Naive thymus-derived CD4-positive, alpha-beta T cell (primary cell): ENCODE data around the gene IL4I1. TPM values are rescaled to one million over a fixed set of nuclear protein-coding genes. Genes with fewer than 3 reads are reported as not detected.

ENCODE experiments used
- ATAC-seq: fragments of 150-1000 bp; cut with Tn5 transposase; 2 replicates; pipeline ENCODE4 v1.10.0; 2021; ENCODE audit warnings: mild to moderate bottlenecking, moderate library complexity
- CTCF ChIA-PET: fragments of 350-600 bp; sonication (Branson Sonifier 250); formaldehyde crosslinking; loops from one replicate; lab custom pipeline; 2021; ENCODE audit warnings: antibody characterized with exemption; lab: Charles Lee
- POLR2A ChIA-PET: fragments of 350-600 bp; sonication (Branson Sonifier 250); formaldehyde crosslinking; loops from one replicate; lab custom pipeline; 2021; ENCODE audit warnings: antibody characterized with exemption, inconsistent platforms; lab: Charles Lee
- DNase-seq, 9 donors: peaks; one replicate each; pipeline versions ENCODE4 v3.0.0 to v3.0.0-alpha.2; 2020 to 2022; ENCODE audit warnings: mixed read lengths in 1 of 9
- H3K27ac ChIP-seq: one replicate; pipeline ENCODE4 v1.7.0; 2013; ENCODE audit warnings: mild to moderate bottlenecking, low read depth, low read length, moderate library complexity
- H3K27me3 ChIP-seq, 2 donors: one replicate each; pipeline ENCODE4 v1.7.0; 2013; ENCODE audit warnings: low read length in 2 of 2, mild to moderate bottlenecking in 2 of 2, moderate library complexity in 2 of 2; ENCODE audit not compliant: control insufficient read depth in 2 of 2, insufficient read depth in 2 of 2
- H3K36me3 ChIP-seq, 3 experiments: 1 replicate in 2 of 3; 2 replicates in 1 of 3; pipeline ENCODE4 v1.7.0; 2013; ENCODE audit warnings: low read length in 3 of 3, mild to moderate bottlenecking in 3 of 3, moderate library complexity in 1 of 3; ENCODE audit not compliant: insufficient read depth in 3 of 3, control insufficient read depth in 2 of 3
- H3K4me1 ChIP-seq, 2 donors: one replicate each; pipeline ENCODE4 v1.7.0; 2013; ENCODE audit warnings: low read length in 2 of 2, mild to moderate bottlenecking in 2 of 2, moderate library complexity in 1 of 2; ENCODE audit not compliant: control insufficient read depth in 2 of 2, insufficient read depth in 2 of 2
- H3K4me3 ChIP-seq: 2 replicates; pipeline ENCODE4 v1.7.0; 2013; ENCODE audit warnings: mild to moderate bottlenecking, low read length
- H3K9me3 ChIP-seq, 3 experiments: 1 replicate in 2 of 3; 2 replicates in 1 of 3; pipeline ENCODE4 v1.7.0; 2013; ENCODE audit warnings: low read length in 3 of 3; ENCODE audit not compliant: control insufficient read depth in 2 of 3
- H3K27ac Mint-ChIP-seq, 9 donors: one replicate each; pipeline ENCODE4 v1.8.0; 2020 to 2022; ENCODE audit warnings: mixed read lengths in 9 of 9, mild to moderate bottlenecking in 8 of 9, moderate library complexity in 5 of 9, inconsistent platforms in 2 of 9
- H3K27me3 Mint-ChIP-seq, 5 donors: one replicate each; pipeline ENCODE4 v1.8.0; 2021 to 2022; ENCODE audit warnings: mixed read lengths in 5 of 5, mild to moderate bottlenecking in 1 of 5
- H3K36me3 Mint-ChIP-seq, 5 donors: one replicate each; pipeline ENCODE4 v1.8.0; 2020 to 2022; ENCODE audit warnings: mixed read lengths in 5 of 5, mild to moderate bottlenecking in 3 of 5, inconsistent platforms in 1 of 5
- H3K4me1 Mint-ChIP-seq, 7 donors: one replicate each; pipeline ENCODE4 v1.8.0; 2020 to 2022; ENCODE audit warnings: mixed read lengths in 7 of 7, mild to moderate bottlenecking in 3 of 7, inconsistent platforms in 1 of 7
- H3K4me3 Mint-ChIP-seq, 10 donors: one replicate each; pipeline ENCODE4 v1.8.0; 2020 to 2022; ENCODE audit warnings: mild to moderate bottlenecking in 10 of 10, mixed read lengths in 10 of 10, moderate library complexity in 6 of 10, inconsistent platforms in 2 of 10
- H3K9me3 Mint-ChIP-seq, 11 donors: one replicate each; pipeline ENCODE4 v1.8.0; 2020 to 2022; ENCODE audit warnings: mixed read lengths in 11 of 11, mild to moderate bottlenecking in 4 of 11, inconsistent platforms in 1 of 11, moderate library complexity in 1 of 11
- intact Hi-C, 2 donors: fragments of 100-400 bp; cut with micrococcal nuclease; formaldehyde crosslinking; loops; one replicate each; pipeline ENCODE4 v1.15.1; 2023
- polyA plus RNA-seq, 2 donors: library from polyadenylated mRNA; unstranded; fragments of 300-500 nt; fragmentation: Illumina TruSeq; gene quantifications; one replicate each; pipeline ENCODE4 v1.2.3, GENCODE V29; 2021
- total RNA-seq, 6 experiments: library from RNA in 5 of 6; stranded (reverse) in 5 of 6; gene quantifications; 1 replicate in 5 of 6; 2 replicates in 1 of 6; pipeline ENCODE4 v1.2.3 and lab custom pipeline; 2021 to 2026

IL4I1 gene
- total and polyA plus RNA-seq, 7 experiments from 2014 or later = 1.2 to 6.8 (median 1.9) TPM; not detected in 2

DNA sequence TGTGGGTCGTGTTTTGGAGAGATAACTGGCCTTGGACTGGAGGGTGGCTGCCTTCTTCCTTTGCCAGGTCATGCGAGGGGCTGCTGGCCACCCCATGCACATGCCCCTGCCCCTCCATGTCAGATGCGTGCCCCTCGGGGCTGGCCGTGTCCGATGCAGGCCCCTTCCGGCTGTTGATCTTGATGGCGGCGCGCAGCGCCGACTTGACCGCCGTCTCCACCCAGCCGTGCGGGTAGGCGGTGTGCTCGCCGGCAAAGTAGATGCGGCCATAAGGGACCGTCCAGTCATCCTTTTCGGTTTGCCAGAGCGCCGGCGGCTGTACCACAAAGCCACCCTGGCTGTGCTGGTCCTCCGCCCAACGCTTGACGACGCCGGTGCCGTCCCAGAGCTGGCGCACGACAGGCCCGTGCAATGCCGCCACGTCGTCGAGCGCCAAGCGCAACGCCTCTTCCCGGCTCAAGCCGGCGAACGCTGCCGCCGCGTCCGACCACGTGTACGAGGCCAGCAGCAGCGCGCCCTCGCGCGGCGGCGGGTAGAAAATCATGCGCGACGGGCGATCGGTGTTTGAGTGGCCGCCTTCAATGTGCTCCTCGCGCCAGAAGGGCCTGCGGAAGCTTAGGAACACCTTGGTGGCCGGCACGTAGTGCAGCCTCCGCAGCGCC, 6.9 kb downstream of the IL4I1 start:
- Mint-ChIP-seq H3K4me3 (peak overlapping the region; percentile 70 to 84 (median 79)), H3K27ac (peak overlapping the region in 5 of 9 donors; percentile 25 to 79 (median 51)), H3K36me3 (peaks cover 0 to 11% (median under 1%) of the 10 kb centered on the region in 5 donors), H3K9me3 (no peaks in the 10 kb centered on the region), H3K27me3 (no peaks in the 10 kb centered on the region), H3K4me1 (peaks cover 0 to 16% (median 3%) of the 10 kb centered on the region in 7 donors)
- peaks cover 0 to 11% (median 0%) of the 10 kb centered on the region in 3 experiments for H3K36me3 ChIP-seq
- no peaks in the 10 kb centered on the region for H3K27me3 ChIP-seq
- H3K4me3 ChIP-seq = peak overlapping the region; percentile 69
- ChIA-PET CTCF (interaction anchor here (0.6 to 1.2 kb wide), 3 partner anchors 10 to 564 kb away, joined by 3 read pairs; no protein-coding TSS in a partner anchor), POLR2A (interaction anchor here (1.0 to 1.5 kb wide), 2 partner anchors 13 to 39 kb away, joined by 6 read pairs; partner anchors contain the start of genes AKT1S1, ATF5, NUP62 and TBC1D17)
- DNase-seq = peak; percentile 56 to 81 (median 75)
- peaks cover 0 to 5% of the 10 kb centered on the region in 2 donors for H3K4me1 ChIP-seq
- ATAC-seq = peak; percentile 87
- H3K27ac ChIP-seq = no peak overlapping the region
- H3K9me3 ChIP-seq = no peaks in the 10 kb centered on the region
- intact Hi-C loops = loop anchor here (1.0 to 5.0 kb wide), 5 partner anchors 13 to 173 kb away; partner anchors contain the start of genes AKT1S1 (in 2 of the 2), TBC1D17 (in 2 of the 2), ATF5 (in 1 of the 2) and FUZ (in 1 of the 2)

DNA sequence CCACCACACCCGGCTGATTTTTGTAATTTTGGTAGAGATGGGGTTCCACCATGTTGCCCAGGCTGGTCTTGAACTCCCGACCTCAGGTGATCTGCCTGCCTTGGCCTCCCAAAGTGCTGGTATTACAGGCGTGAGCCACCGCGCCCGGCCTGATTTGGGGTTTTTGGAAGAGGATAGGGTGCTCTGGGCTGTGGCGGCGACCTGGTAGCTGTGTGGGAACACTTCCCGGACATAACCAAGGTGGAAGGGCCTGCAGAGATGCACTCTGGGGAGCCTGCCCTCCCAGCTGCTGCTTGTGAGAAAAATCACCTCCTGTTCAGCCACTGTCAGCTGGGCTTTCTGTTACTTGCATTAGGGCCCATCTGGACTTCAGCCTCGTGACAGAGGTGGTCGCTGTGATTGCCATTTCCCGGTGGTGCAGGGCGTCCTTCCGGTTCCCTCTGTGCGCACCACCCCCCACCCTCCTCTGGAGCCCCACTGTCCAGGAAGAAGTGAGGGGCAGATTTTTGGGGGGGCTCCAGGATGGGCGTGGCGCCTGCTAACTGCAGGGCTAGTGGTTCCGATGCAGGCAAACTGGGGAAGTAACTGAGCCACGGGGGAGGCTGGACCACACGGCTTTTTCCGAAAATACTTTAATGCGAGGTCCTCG, 7.5 kb downstream of the IL4I1 start:
- Mint-ChIP-seq H3K4me1 (peaks cover 0 to 17% (median 3%) of the 10 kb centered on the region in 7 donors), H3K9me3 (no peaks in the 10 kb centered on the region), H3K27me3 (no peaks in the 10 kb centered on the region), H3K4me3 (peak overlapping the region in 3 of 10 donors; percentile 5 to 38 (median 30)), H3K36me3 (peaks cover 0 to 15% (median 5%) of the 10 kb centered on the region in 5 donors), H3K27ac (peak overlapping the region in 1 of 9 donors; percentile 18)
- CTCF ChIA-PET = no interaction called here
- no peak overlapping the region for H3K27ac ChIP-seq
- ATAC-seq (no peak), DNase-seq (no peak)
- POLR2A ChIA-PET = interaction anchor here (1.4 to 1.5 kb wide), 2 partner anchors 12 to 40 kb away, joined by 3 to 6 read pairs; partner anchors contain the start of genes AKT1S1, ATF5, NUP62 and TBC1D17
- no peak overlapping the region for H3K4me3 ChIP-seq
- intact Hi-C loops = no loop called here
- H3K27me3 ChIP-seq = no peaks in the 10 kb centered on the region
- H3K36me3 ChIP-seq = peaks cover 0 to 17% (median under 1%) of the 10 kb centered on the region in 3 experiments
- H3K4me1 ChIP-seq = peaks cover 0 to 5% of the 10 kb centered on the region in 2 donors
- no peaks in the 10 kb centered on the region for H3K9me3 ChIP-seq

DNA sequence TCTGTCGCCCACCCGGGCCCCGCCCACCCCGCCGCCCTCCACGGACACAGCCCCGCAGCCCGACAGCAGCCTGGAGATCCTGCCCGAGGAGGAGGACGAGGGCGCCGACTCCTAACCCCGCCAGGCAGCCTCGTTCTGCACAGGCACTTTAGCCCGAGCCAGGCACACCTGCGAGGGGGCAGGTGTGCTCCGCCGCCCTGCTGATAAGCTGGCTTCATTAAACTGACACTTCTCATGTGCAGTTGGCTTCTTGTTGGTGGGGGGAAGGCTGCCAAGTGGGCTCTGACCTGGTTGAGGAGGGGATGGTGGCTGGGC, 8.2 kb downstream of the IL4I1 start:
- H3K4me3 ChIP-seq = no peak overlapping the region
- no peak for ATAC-seq

GRCh38 chr19:49887665-49888509, 8.8 kb downstream of the IL4I1 start:
- H3K36me3 ChIP-seq = peaks cover 0 to 30% (median 11%) of the 10 kb centered on the region in 3 experiments
- CTCF ChIA-PET = no interaction called here
- no peak overlapping the region for H3K27ac ChIP-seq
- H3K4me1 Mint-ChIP-seq = peaks cover 0 to 10% (median 3%) of the 10 kb centered on the region in 7 donors
- no peak overlapping the region for H3K27ac Mint-ChIP-seq
- intact Hi-C loops = no loop called here
- no peaks in the 10 kb centered on the region for H3K9me3 ChIP-seq
- no peaks in the 10 kb centered on the region for H3K9me3 Mint-ChIP-seq
- no peaks in the 10 kb centered on the region for H3K27me3 Mint-ChIP-seq
- H3K4me3 ChIP-seq = no peak overlapping the region
- no peak for ATAC-seq
- H3K4me1 ChIP-seq = peaks cover 0 to 5% of the 10 kb centered on the region in 2 donors
- no peak for DNase-seq
- H3K36me3 Mint-ChIP-seq = peaks cover 0 to 19% (median 9%) of the 10 kb centered on the region in 5 donors
- POLR2A ChIA-PET = interaction anchor here (0.7 to 1.4 kb wide), 2 partner anchors 11 to 37 kb away, joined by 3 read pairs; partner anchors contain the start of genes AKT1S1, PTOV1 and TBC1D17
- no peak overlapping the region for H3K4me3 Mint-ChIP-seq
- no peaks in the 10 kb centered on the region for H3K27me3 ChIP-seq

More for the DNA sequence above, 8.2 kb downstream of the IL4I1 start:
- Histone ChIP-seq H3K4me1 (peaks cover 0 to 5% of the 10 kb centered on the region in 2 donors), H3K9me3 (no peaks in the 10 kb centered on the region), H3K27me3 (no peaks in the 10 kb centered on the region), H3K36me3 (peaks cover 0 to 24% (median 6%) of the 10 kb centered on the region in 3 experiments), H3K27ac (no peak overlapping the region)
- no peaks in the 10 kb centered on the region for H3K9me3 Mint-ChIP-seq
- POLR2A ChIA-PET = interaction anchor here (0.7 to 1.4 kb wide), 2 partner anchors 11 to 38 kb away, joined by 3 read pairs; partner anchors contain the start of genes AKT1S1, PTOV1 and TBC1D17
- no peaks in the 10 kb centered on the region for H3K27me3 Mint-ChIP-seq
- CTCF ChIA-PET = no interaction called here
- peaks cover 0 to 16% (median 3%) of the 10 kb centered on the region in 7 donors for H3K4me1 Mint-ChIP-seq
- peak overlapping the region in 2 of 10 donors; percentile 38 for H3K4me3 Mint-ChIP-seq
- intact Hi-C loops = no loop called here
- peaks cover 0 to 16% (median 6%) of the 10 kb centered on the region in 5 donors for H3K36me3 Mint-ChIP-seq
- peak overlapping the region in 1 of 9 donors; percentile 18 for H3K27ac Mint-ChIP-seq
- no peak for DNase-seq

- H3K27me3 ChIP-seq = no peaks in the 10 kb centered on the region
- ATAC-seq (no peak), DNase-seq (no peak)
- Mint-ChIP-seq H3K27me3 (no peaks in the 10 kb centered on the region), H3K27ac (no peak overlapping the region), H3K9me3 (no peaks in the 10 kb centered on the region), H3K36me3 (peaks cover 0 to 22% (median 9%) of the 10 kb centered on the region in 5 donors), H3K4me1 (peaks cover 0 to 10% (median 0%) of the 10 kb centered on the region in 7 donors), H3K4me3 (no peak overlapping the region)
- peaks cover 0 to 37% (median 16%) of the 10 kb centered on the region in 3 experiments for H3K36me3 ChIP-seq
- H3K4me1 ChIP-seq = peaks cover 0 to 5% of the 10 kb centered on the region in 2 donors
- ChIA-PET POLR2A (no interaction called here), CTCF (no interaction called here)
- H3K9me3 ChIP-seq = no peaks in the 10 kb centered on the region
- intact Hi-C loops = no loop called here
- H3K4me3 ChIP-seq = no peak overlapping the region
- no peak overlapping the region for H3K27ac ChIP-seq
Measured at GRCh38 chr19:49887037-49887664, 9.5 kb downstream of the IL4I1 start.
